ENCODE measurements around the gene BCL2. TPM values are rescaled to one million over a fixed set of nuclear protein-coding genes. Genes with fewer than 3 reads are reported as not detected.

BCL2 gene
- total RNA-seq, 1 experiment from 2014 or later = 2.5 TPM

GRCh38 chr18:63208676-63209075 lies 110.9 kb downstream of the BCL2 start:
- H3K4me3 ChIP-seq (replicated peaks in 1 of 2; ENCODE audit: low read depth in 1 of 2, low read length in 2 of 2) = no peak overlapping the region
- intact Hi-C loops (cut with micrococcal nuclease) = no loop called here
- no peak overlapping the region for H3K9ac ChIP-seq (ENCODE audit: low read length)
- no peak for ATAC-seq
- no peak overlapping the region for H3K27ac ChIP-seq (ENCODE audit: low read depth, low read length)
- no peak overlapping the region for H3K4me2 ChIP-seq (ENCODE audit: low read length)
- no TSS peak for BruUV-seq (replicated peaks)
- H3K4me1 ChIP-seq (ENCODE audit: control insufficient read depth in 1 of 2, insufficient read depth in 2 of 2, low read length in 2 of 2) = no peaks in the 10 kb centered on the region
- no peak for DNase-seq (ENCODE audit: low read depth, low spot score)
- H3K36me3 ChIP-seq (ENCODE audit: control insufficient read depth in 1 of 2, insufficient read depth in 2 of 2, low read length in 2 of 2) = no peaks in the 10 kb centered on the region
- ChIA-PET CTCF (no interaction called here), POLR2A (interaction anchor here (0.6 kb wide), 1 partner anchor 566 kb away, joined by 3 read pairs; the partner anchor contains the start of gene SERPINB7), RAD21 (ENCODE audit: low non-redundant PET in 1 of 2, low total read pairs in 2 of 2, uncharacterized antibody in 2 of 2, unreplicated experiment in 2 of 2) (no interaction called here)
- H4K20me1 ChIP-seq (ENCODE audit: insufficient read depth) = no peaks in the 10 kb centered on the region
- H3K9me3 ChIP-seq (ENCODE audit: control insufficient read depth in 1 of 2, insufficient read depth in 1 of 2, low read depth in 1 of 2, low read length in 2 of 2) = no peaks in the 10 kb centered on the region
- H3K79me2 ChIP-seq (ENCODE audit: insufficient read depth, low read length) = no peaks in the 10 kb centered on the region
- no peak for TF ChIP-seq SIN3A (IDR thresholded peaks at IDR 0.05; ENCODE audit: low read depth)
- no peak for TF ChIP-seq ELF1 (IDR thresholded peaks at IDR 0.05; ENCODE audit: borderline replicate concordance, low read depth)
- no peak for TF ChIP-seq POLR2A (IDR thresholded peaks at IDR 0.05; ENCODE audit: borderline replicate concordance, extremely low read depth, insufficient read depth, insufficient read length)
- TF ChIP-seq ATF3 (IDR thresholded peaks at IDR 0.05) = no peak
- TF ChIP-seq SP1 (IDR thresholded peaks at IDR 0.05; ENCODE audit: low read depth) = no peak
- TF ChIP-seq FOSL1 (IDR thresholded peaks at IDR 0.05; ENCODE audit: low read depth) = no peak
- no peak for TF ChIP-seq ZNF274 (IDR thresholded peaks at IDR 0.05; ENCODE audit: low read depth, low read length)
- no peak for TF ChIP-seq EGR1 (IDR thresholded peaks at IDR 0.05; ENCODE audit: low read depth)
- TF ChIP-seq JUND (IDR thresholded peaks at IDR 0.05) = no peak
- no peak for TF ChIP-seq POLR2AphosphoS5 (IDR thresholded peaks at IDR 0.05; ENCODE audit: low read depth, low read length)
- TF ChIP-seq EZH2 (IDR thresholded peaks at IDR 0.05) = no peak
- no peak for TF ChIP-seq MAX (IDR thresholded peaks at IDR 0.05)
- TF ChIP-seq ZBTB33 (IDR thresholded peaks at IDR 0.05; ENCODE audit: extremely low read depth, insufficient replicate concordance, low read length) = no peak
- no peak overlapping the region for H2AFZ ChIP-seq (ENCODE audit: low read depth, low read length, poor library complexity, severe bottlenecking)
- H3K9me2 ChIP-seq (ENCODE audit: insufficient read depth) = no peaks in the 10 kb centered on the region
- H3K27me3 ChIP-seq (ENCODE audit: insufficient read depth, low read length) = peaks cover 42% of the 10 kb centered on the region
